Small intestine (tissue), 7 donors: ENCODE data around the gene MYH9. TPM values are rescaled to one million over a fixed set of nuclear protein-coding genes. Genes with fewer than 3 reads are reported as not detected.

Experiments used
- DNase-seq, 2 donors: peaks; one replicate each; pipeline versions ENCODE4 v3.0.0 to v3.0.0-alpha.2; 2013
- FAIRE-seq: peaks from 2 replicates; lab custom pipeline; 2012; peaks lifted over from hg19 to GRCh38; lab: Jason Lieb, UNC
- H3K27ac ChIP-seq, 3 donors: one replicate each; pipeline ENCODE4 v1.5.1; 2013; ENCODE audit warnings: low read length in 2 of 3, mild to moderate bottlenecking in 2 of 3, control low read depth in 1 of 3, inconsistent platforms in 1 of 3, low read depth in 1 of 3, moderate library complexity in 1 of 3
- H3K27me3 ChIP-seq, 3 donors: one replicate each; pipeline ENCODE4 v1.6.1; 2013; ENCODE audit warnings: low read length in 3 of 3, inconsistent platforms in 1 of 3; ENCODE audit not compliant: control insufficient read depth in 3 of 3, insufficient read depth in 3 of 3
- H3K36me3 ChIP-seq, 3 donors: one replicate each; pipeline ENCODE4 v1.6.1; 2013; ENCODE audit warnings: low read length in 3 of 3, inconsistent platforms in 1 of 3, low read depth in 1 of 3, mild to moderate bottlenecking in 1 of 3, moderate library complexity in 1 of 3; ENCODE audit not compliant: control insufficient read depth in 3 of 3, insufficient read depth in 2 of 3
- H3K4me1 ChIP-seq, 3 donors: one replicate each; pipeline ENCODE4 v1.6.1; 2013; ENCODE audit warnings: low read length in 2 of 3, inconsistent platforms in 1 of 3, low read depth in 1 of 3, mild to moderate bottlenecking in 1 of 3, moderate library complexity in 1 of 3; ENCODE audit not compliant: control insufficient read depth in 3 of 3, insufficient read depth in 2 of 3
- H3K4me3 ChIP-seq, 3 donors: one replicate each; pipeline ENCODE4 v1.5.1; 2013; ENCODE audit warnings: low read length in 3 of 3, control low read depth in 1 of 3, inconsistent platforms in 1 of 3, low read depth in 1 of 3, mild to moderate bottlenecking in 1 of 3, moderate library complexity in 1 of 3
- H3K9me3 ChIP-seq, 2 donors: one replicate each; pipeline ENCODE4 v1.6.1; 2013; ENCODE audit warnings: low read depth in 1 of 2, low read length in 1 of 2; ENCODE audit not compliant: control insufficient read depth in 2 of 2, insufficient read depth in 1 of 2
- WGBS, 3 donors: extraction: QIAGEN DNeasy Blood & Tissue Kit; methylation state at CpG; one replicate each; pipeline ENCODE4 v1.1.7; 2013; 5-methylcytosine and 5-hydroxymethylcytosine counted together
- polyA plus RNA-seq, 4 donors: library from polyadenylated mRNA; stranded (reverse) in 3 of 4; unstranded in 1 of 4; fragments of 200-250 nt in 3 of 4; fragments of 120-200 nt in 1 of 4; gene quantifications; one replicate each; pipeline versions ENCODE4 v1.2.1 to v1.2.3, GENCODE V29; 2013
- donor health status: healthy with polysubstance abuse.
- donor health status: control.
- donor health status: control.
- donor health status: Bipolar disorder and iron deficiency.
- donor health status: healthy.

The MYH9 gene
- polyA plus RNA-seq, 4 donors = 95.4 to 188 (median 143) TPM

DNA sequence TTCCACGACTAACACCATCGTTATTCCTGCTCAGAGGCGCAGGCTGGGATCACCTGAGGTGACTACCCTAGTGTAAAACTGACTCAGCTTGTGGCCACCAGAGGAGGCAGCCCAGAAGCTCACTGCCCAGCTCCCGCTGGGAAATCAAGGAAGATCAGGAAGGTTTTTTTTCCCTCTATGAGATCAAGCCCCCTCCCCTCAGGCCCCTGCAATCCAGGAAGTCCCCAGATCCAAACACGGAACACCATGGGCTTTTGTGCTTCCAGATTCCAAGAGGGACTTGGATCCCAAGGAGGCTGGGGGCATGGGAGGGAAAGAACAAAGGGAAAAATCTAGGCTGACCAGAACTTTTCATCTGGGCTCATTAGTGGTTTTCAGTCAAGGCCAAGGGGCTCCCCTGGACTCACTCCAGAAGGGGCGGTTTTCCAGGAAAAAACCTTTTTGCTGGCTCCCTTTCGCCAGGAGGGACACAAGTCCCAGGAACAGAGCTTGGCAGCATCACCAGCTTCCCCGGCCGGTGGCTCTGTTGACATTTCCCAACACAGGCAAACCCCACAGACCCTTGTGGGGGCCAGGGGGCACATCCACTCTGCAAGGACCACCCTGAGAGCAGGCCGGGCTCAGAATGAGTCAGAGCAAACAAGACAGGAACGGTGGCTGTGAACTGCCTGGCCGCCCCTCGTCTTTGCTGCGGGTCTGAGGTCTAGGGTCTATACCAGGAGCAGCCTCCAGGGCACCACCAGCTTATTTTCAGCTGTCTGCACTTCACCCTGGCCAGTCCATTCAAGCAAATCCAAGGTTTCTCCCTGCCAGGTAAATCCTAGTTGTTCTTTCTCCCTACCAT lies 36.8 kb downstream of the MYH9 start:
- Histone ChIP-seq H3K9me3 (no peaks in the 10 kb centered on the region), H3K36me3 (peaks cover 9 to 65% (median 10%) of the 10 kb centered on the region in 3 donors), H3K27me3 (no peaks in the 10 kb centered on the region), H3K4me3 (no peak overlapping the region), H3K4me1 (peaks cover 1 to 35% (median 29%) of the 10 kb centered on the region in 3 donors), H3K27ac (peak overlapping the region; percentile 30 to 92 (median 50))
- no peak for DNase-seq
- 50 to 55% (median 54%) methylated on average over 14 of the region's 14 CpGs for WGBS, 3 donors
- no peak for FAIRE-seq

DNA sequence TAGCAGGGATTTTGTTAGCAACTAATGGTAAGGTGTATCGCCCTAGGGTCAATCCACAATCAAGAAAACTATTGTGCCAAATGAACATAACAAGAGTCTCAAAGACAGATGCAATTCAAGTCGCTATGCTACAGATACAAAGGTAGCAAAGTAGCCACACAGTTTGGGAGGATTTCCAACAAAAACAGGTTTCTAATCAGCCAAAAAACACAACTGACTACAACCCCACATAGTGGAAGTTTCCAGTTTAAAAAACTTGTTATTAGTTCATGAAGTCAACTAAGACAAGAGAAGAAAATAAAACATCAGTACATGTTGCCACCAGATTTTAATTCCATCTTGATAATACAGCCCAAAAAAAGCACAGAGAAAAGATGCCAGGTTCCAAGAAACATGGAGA lies 38.0 kb downstream of the MYH9 start:
- H3K27ac ChIP-seq = no peak overlapping the region
- WGBS, 3 donors = 83 to 87% (median 85%) methylated on average over 2 of the region's 2 CpGs
- no peak for DNase-seq
- no peak overlapping the region for H3K4me3 ChIP-seq
- no peaks in the 10 kb centered on the region for H3K9me3 ChIP-seq
- H3K4me1 ChIP-seq = peaks cover 1 to 26% (median 20%) of the 10 kb centered on the region in 3 donors
- H3K27me3 ChIP-seq = no peaks in the 10 kb centered on the region
- H3K36me3 ChIP-seq = peaks cover 9 to 66% (median 10%) of the 10 kb centered on the region in 3 donors
- no peak for FAIRE-seq

DNA sequence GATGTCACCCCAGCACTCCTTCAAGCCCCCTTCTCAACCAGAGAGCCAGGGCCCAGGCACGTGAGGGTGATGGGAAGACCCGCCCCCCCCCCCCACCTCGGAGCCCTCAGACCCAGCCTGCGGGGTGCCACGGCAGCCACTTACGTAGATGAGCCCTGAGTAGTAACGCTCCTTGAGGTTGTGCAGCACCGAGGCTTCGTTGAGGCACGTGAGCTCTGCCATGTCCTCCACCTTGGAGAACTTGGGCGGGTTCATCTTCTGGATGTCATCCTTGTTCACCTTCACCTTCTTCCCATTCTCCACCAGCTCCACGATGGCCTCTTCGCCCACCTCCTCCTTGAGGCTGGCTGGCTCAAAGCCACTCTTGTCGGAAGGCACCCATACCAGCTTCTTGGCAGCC lies 39.0 kb downstream of the MYH9 start:
- H3K4me3 ChIP-seq = no peak overlapping the region
- H3K27me3 ChIP-seq = no peaks in the 10 kb centered on the region
- WGBS, 3 donors = 74 to 87% (median 78%) methylated on average over 14 of the region's 14 CpGs
- peaks cover 1 to 26% (median 20%) of the 10 kb centered on the region in 3 donors for H3K4me1 ChIP-seq
- H3K36me3 ChIP-seq = peaks cover 10 to 76% (median 16%) of the 10 kb centered on the region in 3 donors
- peak overlapping the region in 1 of 3 donors; percentile 68 for H3K27ac ChIP-seq
- DNase-seq (no peak), FAIRE-seq (no peak)
- H3K9me3 ChIP-seq = no peaks in the 10 kb centered on the region

DNA sequence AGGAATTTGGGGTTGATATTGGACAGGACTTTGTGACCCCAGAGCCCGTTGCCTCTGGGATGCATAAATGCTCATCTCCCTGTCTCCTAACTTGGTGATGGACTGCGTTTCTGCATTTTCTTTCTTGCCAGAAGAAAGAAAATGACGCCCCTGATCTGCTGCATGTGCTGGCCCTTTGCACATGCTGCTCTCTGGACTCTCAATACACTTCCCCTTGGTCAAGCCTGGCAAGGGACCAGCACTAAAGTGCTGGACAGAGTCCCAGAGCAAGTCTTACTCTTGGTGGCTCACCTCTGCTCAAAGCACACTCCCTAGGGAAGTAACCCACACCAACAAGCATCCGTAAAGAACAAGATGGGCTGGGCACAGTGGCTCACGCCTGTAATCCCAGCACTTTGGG lies 40.7 kb downstream of the MYH9 start:
- H3K4me1 ChIP-seq = peaks cover 1 to 14% (median 13%) of the 10 kb centered on the region in 3 donors
- FAIRE-seq = no peak

DNA sequence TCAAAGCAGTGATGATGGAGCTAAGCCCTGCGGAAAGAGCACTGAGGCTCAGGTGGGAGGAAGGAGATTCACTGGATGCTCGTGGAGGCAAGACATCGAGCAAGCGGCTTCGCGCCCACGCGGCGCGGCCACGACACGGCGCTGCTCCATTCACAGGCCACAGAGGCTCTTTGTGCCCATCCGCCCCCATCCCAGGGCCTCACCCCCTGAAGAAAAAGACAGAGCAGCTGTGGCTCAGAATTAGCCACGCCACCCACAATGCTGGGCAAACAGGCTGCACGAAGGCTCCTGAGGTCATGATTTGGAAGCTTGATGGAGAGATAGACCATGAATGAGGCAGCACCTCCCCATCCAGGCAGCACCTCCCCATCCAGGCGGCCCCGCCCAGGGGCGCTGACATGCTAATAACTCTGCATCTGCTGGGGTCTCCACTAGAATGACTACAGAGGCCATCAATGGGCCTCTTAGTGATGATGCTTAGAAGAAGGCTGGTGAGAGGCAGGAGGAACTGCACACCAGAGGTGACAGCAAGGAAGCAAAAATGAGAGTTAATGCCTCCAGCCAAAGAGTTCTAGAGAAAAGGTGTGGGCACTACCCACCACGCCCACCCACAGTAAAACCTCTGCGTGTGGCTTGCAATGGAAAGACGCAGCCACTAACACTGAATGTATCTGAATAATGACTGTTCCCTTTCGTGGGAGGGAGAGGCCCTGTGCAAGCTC lies 43.5 kb downstream of the MYH9 start:
- DNase-seq = no peak
- peaks cover 0 to 3% (median 0%) of the 10 kb centered on the region in 3 donors for H3K4me1 ChIP-seq
- H3K4me3 ChIP-seq = no peak overlapping the region
- no peaks in the 10 kb centered on the region for H3K27me3 ChIP-seq
- peak overlapping the region in 1 of 3 donors; percentile 72 for H3K27ac ChIP-seq
- H3K36me3 ChIP-seq = peaks cover 25 to 85% (median 25%) of the 10 kb centered on the region in 3 donors
- no peak for FAIRE-seq
- WGBS, 3 donors = 82 to 86% (median 84%) methylated on average over 23 of the region's 23 CpGs
- no peaks in the 10 kb centered on the region for H3K9me3 ChIP-seq

More for the DNA sequence above, 40.7 kb downstream of the MYH9 start:
- H3K9me3 ChIP-seq = no peaks in the 10 kb centered on the region
- H3K36me3 ChIP-seq = peaks cover 16 to 79% (median 16%) of the 10 kb centered on the region in 3 donors
- no peak for DNase-seq
- no peak overlapping the region for H3K4me3 ChIP-seq
- no peaks in the 10 kb centered on the region for H3K27me3 ChIP-seq
- H3K27ac ChIP-seq = peak overlapping the region in 1 of 3 donors; percentile 57
- WGBS, 3 donors = 60 to 88% (median 61%) methylated on average over 5 of the region's 5 CpGs

DNA sequence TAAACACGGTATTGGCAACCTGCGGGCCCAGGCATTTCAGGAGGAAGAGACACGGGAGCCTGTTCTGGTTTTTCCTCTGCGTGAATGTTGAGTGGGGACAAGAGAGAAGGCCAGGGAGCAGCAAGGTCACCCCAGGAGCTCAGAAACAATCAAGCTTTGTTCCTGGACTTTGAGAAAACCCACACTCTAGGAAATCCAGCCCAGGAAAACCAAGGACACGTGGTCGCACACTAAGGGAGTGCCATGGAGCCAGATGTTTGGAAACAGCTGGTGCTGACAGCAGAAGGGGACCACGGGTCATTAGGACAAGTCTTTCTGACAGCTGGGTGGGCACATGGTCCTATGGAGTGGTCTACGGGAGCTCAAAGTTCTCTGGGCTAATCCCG lies 44.1 kb downstream of the MYH9 start:
- H3K36me3 ChIP-seq = peaks cover 24 to 82% (median 25%) of the 10 kb centered on the region in 3 donors
- DNase-seq (no peak), FAIRE-seq (no peak)
- H3K4me1 ChIP-seq = peaks cover 0 to 3% (median 0%) of the 10 kb centered on the region in 3 donors
- H3K27me3 ChIP-seq = no peaks in the 10 kb centered on the region
- no peak overlapping the region for H3K4me3 ChIP-seq
- H3K27ac ChIP-seq = peak overlapping the region in 1 of 3 donors; percentile 72
- 47 to 56% (median 48%) methylated on average over 9 of the region's 9 CpGs for WGBS, 3 donors
- no peaks in the 10 kb centered on the region for H3K9me3 ChIP-seq

DNA sequence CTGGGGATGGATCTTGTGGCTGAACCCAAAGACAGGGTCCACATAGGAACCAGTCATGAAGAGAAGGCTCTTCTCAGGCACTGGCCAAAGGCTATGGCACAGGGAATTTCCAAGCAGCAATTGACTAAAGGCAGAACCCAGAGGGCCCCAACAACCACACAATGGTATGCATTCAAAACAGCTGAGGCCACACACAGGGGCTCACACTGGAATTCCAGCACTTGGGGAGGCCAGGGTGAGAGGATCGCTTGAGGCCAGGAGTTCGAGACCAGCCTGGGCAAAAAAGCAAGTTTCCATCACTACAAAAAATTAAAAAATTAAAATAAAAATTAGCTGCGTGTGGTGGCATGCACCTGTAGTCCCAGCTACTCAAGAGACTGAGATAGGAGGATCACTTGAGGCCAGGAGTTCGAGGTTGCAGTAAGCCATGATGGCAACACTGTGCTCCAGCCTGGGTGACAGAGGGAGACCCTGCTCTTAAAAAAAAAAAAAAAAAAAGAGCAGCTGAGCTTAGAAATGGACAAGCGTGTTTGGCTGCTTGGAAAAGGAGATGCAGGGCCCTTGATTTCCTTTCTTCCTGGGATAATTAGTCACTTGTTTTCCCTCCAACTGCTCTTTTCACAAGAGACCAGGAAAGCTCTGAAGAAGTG lies 44.6 kb downstream of the MYH9 start:
- Histone ChIP-seq H3K4me3 (no peak overlapping the region), H3K27ac (peak overlapping the region in 1 of 3 donors; percentile 72), H3K27me3 (no peaks in the 10 kb centered on the region), H3K9me3 (no peaks in the 10 kb centered on the region), H3K36me3 (peaks cover 22 to 82% (median 23%) of the 10 kb centered on the region in 3 donors), H3K4me1 (peaks cover 0 to 3% (median 0%) of the 10 kb centered on the region in 3 donors)
- DNase-seq (no peak), FAIRE-seq (no peak)
- 77 to 82% (median 80%) methylated on average over 5 of the region's 5 CpGs for WGBS, 3 donors

DNA sequence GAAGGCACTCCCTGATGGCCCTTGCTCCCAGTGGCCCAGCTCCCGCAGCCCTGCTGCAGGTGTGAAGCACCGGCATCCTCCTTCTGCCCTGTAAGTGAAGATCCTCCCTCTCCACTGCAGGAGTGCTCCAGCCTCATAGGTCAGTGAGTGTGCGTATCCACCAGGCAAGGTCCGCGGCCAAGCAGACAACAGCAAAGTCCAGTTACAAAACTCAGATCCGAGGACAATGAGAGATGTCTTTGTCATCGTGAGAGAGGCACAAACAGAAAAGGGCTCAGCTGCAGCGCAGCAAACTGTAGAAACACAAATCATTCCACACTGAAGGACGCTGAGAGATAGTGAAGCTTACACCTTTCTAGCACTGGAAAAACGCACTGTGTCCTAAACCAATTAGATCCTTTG lies 46.1 kb downstream of the MYH9 start:
- FAIRE-seq = no peak

More for the DNA sequence above, 46.1 kb downstream of the MYH9 start:
- no peaks in the 10 kb centered on the region for H3K9me3 ChIP-seq
- H3K27me3 ChIP-seq = no peaks in the 10 kb centered on the region
- DNase-seq = no peak
- H3K4me3 ChIP-seq = no peak overlapping the region
- WGBS, 3 donors = 76 to 84% (median 78%) methylated on average over 10 of the region's 10 CpGs
- peak overlapping the region in 1 of 3 donors; percentile 28 for H3K27ac ChIP-seq
- peaks cover 19 to 84% (median 19%) of the 10 kb centered on the region in 3 donors for H3K36me3 ChIP-seq
- H3K4me1 ChIP-seq = peaks cover 0 to 4% (median 3%) of the 10 kb centered on the region in 3 donors
